Erythroblast (primary cell): ENCODE data around the gene CAMK2N1.

Source experiments
- DNase-seq, 2 experiments: peaks; one replicate each; lab custom pipeline; 2025; lab: John Stamatoyannopoulos, UW
- GATA1 ChIP-seq: IDR thresholded peaks from 2 replicates; pipeline ENCODE4 v1.6.1; 2011; ENCODE audit warnings: low read depth, mild to moderate bottlenecking, control low read depth, low read length, moderate library complexity
- POLR2A ChIP-seq: IDR thresholded peaks from 2 replicates; pipeline ENCODE4 v1.6.1; 2011; ENCODE audit warnings: mild to moderate bottlenecking, low read length

Gene CAMK2N1

GRCh38 chr1:20432891-20433290, 53.1 kb downstream of the CAMK2N1 start:
- DNase-seq: no peak
- no peak for TF ChIP-seq GATA1
- no peak for TF ChIP-seq POLR2A
